ENCODE data around the gene MLLT3. TPM values are rescaled to one million over a fixed set of nuclear protein-coding genes. Genes with fewer than 3 reads are reported as not detected.

The MLLT3 gene
- total and polyA plus RNA-seq, 2 of the 13 experiments (the other 11 are each of a cell fraction or from before 2014, with no cell fraction given) = 12.3 to 12.6 TPM

DNA sequence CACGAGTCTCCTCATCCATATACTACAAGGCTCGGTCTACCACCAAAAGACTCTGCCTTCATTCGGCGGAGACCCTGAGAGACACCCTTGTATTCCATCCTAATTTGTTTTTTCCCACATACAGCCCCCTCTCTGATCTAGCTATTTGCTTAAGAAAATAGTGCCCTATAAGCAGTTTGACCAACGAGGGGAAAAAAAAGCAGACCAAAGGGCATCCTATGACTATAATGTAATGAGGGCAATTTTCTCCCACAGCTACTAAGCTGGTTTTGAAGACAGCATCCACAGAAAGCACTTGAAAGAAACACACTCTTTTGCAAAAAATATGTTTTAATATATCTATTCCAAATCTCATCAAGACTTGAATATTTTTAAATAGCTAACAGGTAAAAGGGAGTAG is 147.8 kb downstream of the MLLT3 start:
- Histone ChIP-seq H3K4me1 (ENCODE audit: insufficient read depth, low read length) (peaks cover 46% of the 10 kb centered on the region), H3K36me3 (replicated peaks in 1 of 2; ENCODE audit: control insufficient read depth in 1 of 2, insufficient read depth in 2 of 2, low read length in 2 of 2) (no peaks in the 10 kb centered on the region), H3K27ac (ENCODE audit: extremely low read length, insufficient read depth, low read length) (no peak overlapping the region), H3K4me3 (replicated peaks in 1 of 3; ENCODE audit: insufficient read depth in 1 of 3, low read depth in 2 of 3, low read length in 3 of 3) (no peak overlapping the region), H4K20me1 (ENCODE audit: insufficient read depth, low read length) (no peaks in the 10 kb centered on the region), H2AFZ (ENCODE audit: low read length) (no peak overlapping the region), H3K9ac (ENCODE audit: insufficient read depth, low read depth, low read length) (no peak overlapping the region), H3K27me3 (ENCODE audit: control insufficient read depth in 1 of 2, insufficient read depth in 2 of 2, low read length in 2 of 2) (no peaks in the 10 kb centered on the region), H3K4me2 (ENCODE audit: low read depth, low read length) (no peak overlapping the region), H3K9me3 (ENCODE audit: low read length) (no peaks in the 10 kb centered on the region), H3K79me2 (ENCODE audit: insufficient read depth, low read length) (peaks cover 2% of the 10 kb centered on the region)
- in situ Hi-C loops (cut with HindIII; ENCODE audit: extremely low pct_ligation_motif_present, low pct_unique_long_range_greater_than_20kb) = no loop called here
- BruUV-seq (replicated peaks) = no TSS peak
- ChIA-PET CTCF (ENCODE audit: low intra/inter-chr PET ratio, low total read pairs) (no interaction called here), POLR2A (no interaction called here)
- TF ChIP-seq BCL3 (CRISPR knock-in tag; IDR thresholded peaks at IDR 0.05) (no peak), ZNF816 (CRISPR knock-in tag; IDR thresholded peaks at IDR 0.05; ENCODE audit: borderline replicate concordance) (no peak), MTA3 (CRISPR knock-in tag; IDR thresholded peaks at IDR 0.05) (no peak), ZNF460 (CRISPR knock-in tag; IDR thresholded peaks at IDR 0.05; ENCODE audit: borderline replicate concordance) (no peak), ZNF430 (CRISPR knock-in tag; IDR thresholded peaks at IDR 0.05) (no peak), ATRX (CRISPR knock-in tag; IDR thresholded peaks at IDR 0.05; ENCODE audit: borderline replicate concordance) (no peak), ZBTB8A (CRISPR knock-in tag; IDR thresholded peaks at IDR 0.05; ENCODE audit: borderline replicate concordance, low read depth) (no peak), NFRKB (IDR thresholded peaks at IDR 0.05) (no peak), THAP11 (CRISPR knock-in tag; IDR thresholded peaks at IDR 0.05) (no peak), NFKB2 (CRISPR knock-in tag; IDR thresholded peaks at IDR 0.05; ENCODE audit: borderline replicate concordance) (no peak), ZNF160 (CRISPR knock-in tag; IDR thresholded peaks at IDR 0.05) (no peak), ARID5B (CRISPR knock-in tag; IDR thresholded peaks at IDR 0.05) (no peak), ZNF674 (CRISPR knock-in tag; IDR thresholded peaks at IDR 0.05; ENCODE audit: low read depth) (no peak), REXO4 (CRISPR knock-in tag; IDR thresholded peaks at IDR 0.05; ENCODE audit: borderline replicate concordance) (no peak), ZNF234 (CRISPR knock-in tag; conservative IDR thresholded peaks at IDR 0.05) (no peak), ZNF704 (CRISPR knock-in tag; IDR thresholded peaks at IDR 0.05; ENCODE audit: borderline replicate concordance) (no peak)
- TF ChIP-seq, protein P1, sequence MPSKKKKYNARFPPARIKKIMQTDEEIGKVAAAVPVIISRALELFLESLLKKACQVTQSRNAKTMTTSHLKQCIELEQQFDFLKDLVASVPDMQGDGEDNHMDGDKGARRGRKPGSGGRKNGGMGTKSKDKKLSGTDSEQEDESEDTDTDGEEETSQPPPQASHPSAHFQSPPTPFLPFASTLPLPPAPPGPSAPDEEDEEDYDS (CRISPR knock-in tag; IDR thresholded peaks at IDR 0.05) = no peak
- FAIRE-seq (no peak), ATAC-seq (no peak), DNase-seq (ENCODE audit: low spot score) (no peak)
- 54% methylated on average over 5 of the region's 5 CpGs for WGBS (ENCODE audit: low lambda C conversion rate)
- intact Hi-C loops (cut with micrococcal nuclease; ENCODE audit: unreplicated experiment) = no loop called here

Measured in HepG2 (cell line).